HG03196 (cell line): ENCODE measurements around the gene TNIK.
"Not testable (repeated sequence)": the region's sequence is repeated elsewhere in the genome, so short reads cannot be mapped to it uniquely, and the experiment has no call there.

Experiments used
- ATAC-seq: cut with Tn5 transposase; IDR thresholded peaks from one replicate; pipeline ENCODE4 v1.9.1; 2021; ENCODE audit not compliant: unreplicated experiment

The TNIK gene

DNA sequence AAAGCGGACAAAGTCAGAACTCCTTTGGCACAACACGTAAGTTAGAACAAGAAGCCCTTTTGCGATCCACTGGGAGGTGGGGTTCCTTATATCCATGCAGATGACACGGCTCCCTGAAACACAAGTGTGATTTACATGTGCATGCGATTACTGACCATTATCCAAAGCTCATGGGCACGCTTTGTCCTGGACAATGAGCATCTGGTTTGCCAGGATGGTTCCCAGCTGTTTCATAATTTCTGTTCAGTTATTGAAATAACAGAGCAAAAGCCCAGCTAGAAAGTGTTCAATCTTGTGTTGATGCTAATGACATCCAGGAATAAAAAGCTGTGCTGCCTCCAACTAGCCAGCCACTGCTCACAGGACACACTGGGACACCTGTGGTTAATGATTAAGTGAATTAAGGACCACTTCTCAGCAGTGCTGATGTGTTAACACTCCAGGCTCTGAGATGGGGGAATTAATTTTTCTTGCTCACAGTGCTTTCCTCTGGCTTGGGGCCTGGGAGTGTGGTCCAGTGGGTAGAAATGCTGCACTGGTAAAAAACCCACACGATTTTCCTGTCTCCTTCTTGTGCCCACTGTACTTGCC, 310.6 kb downstream of the TNIK start:
- ATAC-seq: no peak

GRCh38 chr3:171145798-171146197, 314.4 kb downstream of the TNIK start:
- no peak for ATAC-seq

- ATAC-seq: no peak
Measured at GRCh38 chr3:171142985-171143384, 317.2 kb downstream of the TNIK start.

DNA sequence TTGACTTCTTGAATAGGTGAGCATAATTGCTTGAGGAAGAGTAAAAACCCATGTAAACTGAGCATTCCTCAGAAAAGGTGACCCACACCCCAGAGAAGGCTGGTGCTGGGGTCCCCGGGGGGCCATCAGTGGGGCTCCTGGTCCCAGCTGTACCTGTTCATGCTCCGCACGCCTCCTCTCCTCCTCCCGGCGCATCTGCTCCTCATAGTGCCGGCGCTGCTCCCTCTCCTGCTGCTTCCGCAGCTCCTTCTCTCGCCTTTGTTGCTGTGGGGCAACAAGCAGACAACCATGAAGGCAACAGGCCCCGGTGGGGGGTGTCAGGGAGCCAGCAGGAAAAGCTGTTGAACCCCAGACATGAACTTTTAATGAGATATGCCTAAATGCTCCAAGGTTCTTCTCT, 320.0 kb downstream of the TNIK start:
- no peak for ATAC-seq

DNA sequence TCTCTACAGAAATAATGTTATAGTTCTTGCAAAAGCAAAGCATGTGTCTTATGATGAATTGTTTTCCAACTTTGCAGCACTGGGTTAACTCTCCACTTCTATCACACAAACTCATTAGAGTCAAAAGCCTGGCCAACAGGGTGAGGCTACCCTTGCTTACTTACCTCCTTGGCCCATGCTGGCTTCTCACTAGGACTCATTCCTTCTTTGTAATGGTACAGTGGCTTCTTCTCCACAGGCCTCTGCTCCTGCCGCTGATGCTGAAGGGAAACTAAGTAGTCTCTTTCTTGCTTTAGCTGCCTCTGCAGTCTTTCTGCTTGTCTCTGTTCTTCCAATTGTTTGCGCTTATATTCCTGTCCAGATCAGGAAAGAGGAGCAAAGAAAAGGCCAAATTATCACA, 322.2 kb downstream of the TNIK start:
- ATAC-seq: no peak

DNA sequence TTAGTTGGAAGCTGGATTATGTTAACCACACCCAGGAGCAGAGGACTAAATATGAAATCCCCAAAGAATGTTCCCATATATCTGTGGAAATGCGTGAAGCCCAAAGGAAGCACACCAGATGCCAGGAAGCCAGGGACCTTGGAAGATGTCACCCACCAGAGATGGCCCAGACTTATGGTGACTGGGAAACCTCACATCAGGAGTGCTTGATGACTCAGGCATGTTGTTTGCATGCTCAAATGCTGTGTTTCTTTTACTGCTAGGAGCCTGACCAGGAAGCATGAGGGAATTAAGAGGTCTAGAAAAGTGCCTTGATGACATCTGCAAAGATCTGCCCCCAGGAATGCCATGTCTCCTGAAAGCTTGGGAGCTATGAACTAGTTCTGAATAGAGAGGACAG, 324.7 kb downstream of the TNIK start:
- ATAC-seq: no peak

DNA sequence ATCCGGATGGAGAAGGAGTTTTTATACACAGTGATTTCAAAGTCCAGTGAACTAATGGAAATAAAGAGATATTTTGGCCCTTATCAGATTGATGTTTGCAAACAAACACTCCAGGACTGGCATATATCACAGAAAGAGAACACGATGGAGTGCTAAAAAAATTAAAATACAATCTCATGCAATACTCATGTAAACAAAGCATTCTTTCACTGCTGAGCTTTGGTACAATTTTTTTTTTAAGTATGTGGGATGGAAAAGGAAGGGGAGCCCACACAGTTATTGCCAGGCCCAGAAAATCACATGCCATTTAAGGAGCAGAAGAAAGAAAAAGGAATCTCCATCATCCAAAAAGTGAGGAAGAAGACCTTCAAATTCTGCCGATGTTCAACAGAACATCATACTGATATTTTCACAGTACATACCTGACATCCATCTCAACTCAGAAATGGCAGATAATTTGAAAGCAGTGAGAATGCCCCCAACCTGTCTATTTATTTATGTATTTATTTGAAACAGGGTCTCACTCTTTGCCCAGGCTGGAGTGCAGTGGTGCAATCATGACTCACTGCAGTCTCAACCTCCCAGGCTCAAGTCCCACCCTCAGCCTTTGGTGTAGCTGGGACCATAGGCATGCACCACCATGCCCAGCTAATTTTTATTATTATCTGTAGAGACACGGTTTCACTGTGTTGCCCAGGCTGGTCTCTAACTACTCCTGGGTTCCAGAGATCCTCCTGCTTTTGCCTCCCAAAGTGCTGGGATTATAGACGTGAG, 326.2 kb downstream of the TNIK start:
- no peak for ATAC-seq

DNA sequence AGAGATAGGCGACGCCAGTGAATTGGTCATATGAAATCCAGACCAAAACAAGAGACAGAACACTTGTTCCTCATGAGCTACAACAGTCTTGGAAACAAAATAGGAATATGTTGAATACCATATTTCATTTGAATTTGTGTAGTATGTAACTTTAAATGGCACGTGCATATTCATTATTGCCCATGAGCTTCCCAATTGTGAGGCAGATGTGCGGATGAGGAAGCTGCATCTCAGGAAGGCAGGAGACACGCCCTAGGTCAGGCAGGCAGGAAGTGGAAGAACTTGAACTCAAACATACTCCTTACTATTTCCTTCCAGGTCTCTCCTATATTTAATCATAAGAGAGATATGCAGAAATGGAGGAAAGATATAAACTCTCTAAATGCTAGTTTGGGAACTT, 326.9 kb downstream of the TNIK start:
- ATAC-seq: no peak

GRCh38 chr3:171132873-171133272, 327.3 kb downstream of the TNIK start:
- ATAC-seq: no peak

GRCh38 chr3:171129827-171130226, 330.4 kb downstream of the TNIK start:
- no peak for ATAC-seq

GRCh38 chr3:171127611-171128010, 332.6 kb downstream of the TNIK start:
- ATAC-seq: no peak

- ATAC-seq: no peak
Measured at GRCh38 chr3:171126478-171127209, 333.6 kb downstream of the TNIK start.

DNA sequence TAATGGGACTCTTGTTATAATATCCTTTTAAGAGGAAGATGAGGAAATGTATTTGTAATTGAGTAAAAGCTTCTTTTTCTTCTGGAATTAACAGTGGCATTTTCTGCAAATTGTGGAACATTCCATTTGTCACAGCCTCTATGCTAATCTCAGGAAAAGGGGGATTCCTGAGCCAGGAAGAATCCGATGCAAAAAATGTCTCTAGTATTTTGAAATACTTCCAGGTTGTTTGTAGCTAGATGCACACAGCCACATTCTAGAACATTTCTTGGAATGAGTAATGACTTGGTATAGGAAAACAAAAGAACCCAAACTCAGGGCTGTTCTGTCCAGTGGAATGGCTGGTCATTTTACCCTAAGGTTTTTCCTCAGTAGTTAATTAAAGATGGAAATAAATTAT, 335.2 kb downstream of the TNIK start:
- ATAC-seq: no peak

- no peak for ATAC-seq
Measured at GRCh38 chr3:171123915-171124314, 336.3 kb downstream of the TNIK start.

DNA sequence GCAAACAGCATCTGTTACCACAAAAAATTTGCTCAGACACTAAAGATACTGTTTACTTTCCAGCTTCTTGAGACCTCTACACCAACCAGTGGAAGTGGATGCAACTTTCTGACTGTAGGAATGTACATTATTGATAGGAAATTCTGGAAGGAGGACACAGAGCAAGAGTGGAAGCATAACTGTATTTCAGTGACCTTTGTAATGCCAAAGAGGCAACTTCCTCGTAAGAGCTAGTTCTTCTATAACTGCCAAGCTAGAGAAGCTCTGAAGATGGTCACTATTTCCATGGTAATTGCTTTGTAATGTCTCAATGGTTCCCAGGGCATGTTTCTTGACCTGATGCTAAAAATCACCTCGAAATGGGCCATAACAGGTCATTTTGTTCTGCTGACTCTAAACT, 337.3 kb downstream of the TNIK start:
- no peak for ATAC-seq

DNA sequence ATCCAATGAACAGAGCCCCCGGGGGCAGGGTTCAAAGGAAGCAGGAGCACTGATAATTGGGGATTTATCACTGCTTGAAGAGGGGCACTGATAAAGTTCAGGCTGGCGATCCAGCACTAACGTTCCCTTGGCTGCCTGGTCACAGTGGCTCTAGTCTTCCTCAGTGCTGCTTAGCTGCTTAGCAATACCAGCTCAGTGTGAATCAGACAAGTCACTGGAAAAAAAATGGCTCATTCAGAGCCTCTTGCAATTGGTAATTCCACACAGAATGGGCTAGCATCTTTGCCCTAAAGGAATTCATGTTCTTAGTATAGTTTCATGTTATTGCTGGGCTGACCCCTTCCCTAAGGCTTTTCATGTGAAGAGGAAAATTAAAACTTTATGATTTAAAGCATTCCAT, 338.0 kb downstream of the TNIK start:
- no peak for ATAC-seq

DNA sequence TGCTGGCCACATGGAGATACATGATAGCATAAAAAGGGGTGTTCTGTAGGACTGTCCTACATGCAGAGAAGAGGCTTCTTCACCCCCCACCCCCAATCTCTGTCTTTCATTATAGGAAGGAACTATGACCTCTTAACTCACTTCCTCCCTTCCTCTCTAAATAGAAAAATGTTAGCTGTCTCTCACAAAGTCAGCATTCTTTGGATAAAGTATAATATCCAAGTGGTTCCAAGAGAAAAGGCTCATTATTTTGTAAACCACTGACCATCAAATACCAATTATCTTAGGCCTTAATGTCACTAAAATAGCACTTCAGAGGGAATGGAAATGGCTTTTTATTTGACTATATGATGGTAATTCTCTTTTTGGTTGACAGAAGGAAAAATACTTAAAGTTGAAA, 338.4 kb downstream of the TNIK start:
- no peak for ATAC-seq

- ATAC-seq: not testable (repeated sequence)
Measured at GRCh38 chr3:171119402-171119801, 340.8 kb downstream of the TNIK start.

DNA sequence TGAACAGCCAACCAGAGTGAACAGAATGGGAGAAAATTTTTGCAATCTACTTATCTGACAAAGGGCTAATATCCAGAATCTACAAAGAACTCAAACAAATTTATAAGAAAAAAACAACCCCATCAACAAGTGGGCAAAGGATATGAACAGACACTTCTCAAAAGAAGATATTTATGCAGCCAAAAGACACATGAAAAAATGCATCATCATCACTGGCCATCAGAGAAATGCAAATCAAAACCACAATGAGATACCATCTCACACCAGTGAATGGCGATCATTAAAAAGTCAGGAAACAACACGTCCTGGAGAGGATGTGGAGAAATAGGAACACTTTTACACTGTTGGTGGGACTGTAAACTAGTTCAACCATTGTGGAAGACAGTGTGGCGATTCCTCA, 341.2 kb downstream of the TNIK start:
- not testable (repeated sequence) for ATAC-seq

- no peak for ATAC-seq
Measured at GRCh38 chr3:171116824-171117395, 343.3 kb downstream of the TNIK start.

- no peak for ATAC-seq
Measured at GRCh38 chr3:171116365-171116764, 343.8 kb downstream of the TNIK start.

DNA sequence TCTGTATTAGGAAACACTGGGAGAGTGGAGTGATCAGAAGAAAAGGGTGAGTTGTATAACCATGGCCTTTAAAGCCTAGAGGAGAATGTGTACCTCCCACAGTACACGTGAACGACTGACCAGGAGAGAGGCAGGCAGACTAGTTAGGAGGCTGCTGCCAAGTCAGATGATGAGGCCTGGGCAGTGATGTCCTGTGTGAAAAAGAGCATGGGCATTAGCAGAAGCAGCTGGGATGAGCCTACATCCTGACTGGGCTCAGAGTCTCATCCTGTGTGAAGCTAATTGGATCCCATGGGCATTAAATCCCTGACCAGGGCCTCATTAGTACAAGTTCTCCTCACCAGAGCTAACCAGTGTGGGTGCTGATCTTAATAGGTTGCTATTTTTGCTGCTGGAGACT, 344.5 kb downstream of the TNIK start:
- ATAC-seq: no peak
